ENCODE data around the gene PPM1N.
A peak's percentile ranks its signal among the peaks of the same experiment; 100 is the strongest.

PPM1N gene

DNA sequence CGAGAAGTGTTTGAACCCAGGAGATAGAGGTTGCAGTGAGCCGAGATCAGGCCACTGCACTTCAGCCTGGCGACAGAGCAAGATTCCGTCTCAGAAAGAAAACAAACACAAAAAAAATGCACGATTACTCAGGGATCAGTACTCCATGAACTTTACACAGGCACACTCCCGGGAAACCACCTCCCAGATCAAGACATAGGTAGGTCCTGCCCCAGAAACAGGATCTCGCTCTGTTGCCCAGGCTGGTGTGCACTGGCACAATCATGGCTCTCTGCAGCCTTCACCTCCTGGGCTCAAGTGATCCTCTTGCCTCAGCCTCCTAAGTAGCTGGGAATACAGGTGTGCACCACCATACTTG, 20.2 kb downstream of the PPM1N start:
- H3K27ac ChIP-seq: no peak overlapping the region
- TF ChIP-seq, protein P1, sequence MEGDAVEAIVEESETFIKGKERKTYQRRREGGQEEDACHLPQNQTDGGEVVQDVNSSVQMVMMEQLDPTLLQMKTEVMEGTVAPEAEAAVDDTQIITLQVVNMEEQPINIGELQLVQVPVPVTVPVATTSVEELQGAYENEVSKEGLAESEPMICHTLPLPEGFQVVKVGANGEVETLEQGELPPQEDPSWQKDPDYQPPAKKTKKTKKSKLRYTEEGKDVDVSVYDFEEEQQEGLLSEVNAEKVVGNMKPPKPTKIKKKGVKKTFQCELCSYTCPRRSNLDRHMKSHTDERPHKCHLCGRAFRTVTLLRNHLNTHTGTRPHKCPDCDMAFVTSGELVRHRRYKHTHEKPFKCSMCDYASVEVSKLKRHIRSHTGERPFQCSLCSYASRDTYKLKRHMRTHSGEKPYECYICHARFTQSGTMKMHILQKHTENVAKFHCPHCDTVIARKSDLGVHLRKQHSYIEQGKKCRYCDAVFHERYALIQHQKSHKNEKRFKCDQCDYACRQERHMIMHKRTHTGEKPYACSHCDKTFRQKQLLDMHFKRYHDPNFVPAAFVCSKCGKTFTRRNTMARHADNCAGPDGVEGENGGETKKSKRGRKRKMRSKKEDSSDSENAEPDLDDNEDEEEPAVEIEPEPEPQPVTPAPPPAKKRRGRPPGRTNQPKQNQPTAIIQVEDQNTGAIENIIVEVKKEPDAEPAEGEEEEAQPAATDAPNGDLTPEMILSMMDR (IDR thresholded peaks at IDR 0.05): no peak
- TF ChIP-seq ZFX (IDR thresholded peaks at IDR 0.05; ENCODE audit: borderline replicate concordance): no peak

DNA sequence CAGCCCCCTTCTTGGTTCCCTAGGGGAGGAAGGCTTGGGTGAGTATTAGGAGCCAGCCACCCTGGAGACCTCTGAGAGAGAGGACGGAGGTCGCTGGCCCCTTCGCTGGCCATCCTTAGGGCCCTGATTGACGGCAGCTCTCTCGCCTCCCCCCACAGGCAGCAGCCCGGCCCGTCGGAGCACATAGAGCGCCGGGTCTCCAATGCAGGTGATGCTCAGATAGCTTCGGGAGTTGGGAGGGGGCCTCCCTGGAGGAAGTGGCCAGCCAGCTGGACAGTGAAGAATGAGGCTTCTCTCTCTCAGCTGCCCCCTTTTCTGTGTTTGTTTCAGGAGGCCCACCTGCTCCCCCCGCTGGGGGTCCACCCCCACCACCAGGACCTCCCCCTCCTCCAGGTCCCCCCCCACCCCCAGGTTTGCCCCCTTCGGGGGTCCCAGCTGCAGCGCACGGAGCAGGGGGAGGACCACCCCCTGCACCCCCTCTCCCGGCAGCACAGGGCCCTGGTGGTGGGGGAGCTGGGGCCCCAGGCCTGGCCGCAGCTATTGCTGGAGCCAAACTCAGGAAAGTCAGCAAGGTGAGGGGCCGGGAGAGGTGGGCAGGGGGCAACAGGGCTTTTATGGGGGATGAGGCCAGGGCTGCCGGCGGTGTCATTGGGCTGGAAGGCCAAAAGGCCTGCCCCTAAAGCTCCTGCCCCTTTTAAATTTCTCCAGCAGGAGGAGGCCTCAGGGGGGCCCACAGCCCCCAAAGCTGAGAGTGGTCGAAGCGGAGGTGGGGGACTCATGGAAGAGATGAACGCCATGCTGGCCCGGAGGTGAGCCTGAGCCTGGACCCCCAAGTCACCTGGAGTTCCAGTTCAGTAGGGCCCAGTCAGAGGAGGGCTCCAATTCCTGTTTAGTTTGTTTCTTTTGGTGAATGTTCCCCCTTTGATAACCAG, 24.0 kb downstream of the PPM1N start:
- no peak overlapping the region for H3K27ac ChIP-seq
- TF ChIP-seq, protein P1 (IDR thresholded peaks at IDR 0.05): no peak
- no peak for TF ChIP-seq ZFX (IDR thresholded peaks at IDR 0.05; ENCODE audit: borderline replicate concordance)

DNA sequence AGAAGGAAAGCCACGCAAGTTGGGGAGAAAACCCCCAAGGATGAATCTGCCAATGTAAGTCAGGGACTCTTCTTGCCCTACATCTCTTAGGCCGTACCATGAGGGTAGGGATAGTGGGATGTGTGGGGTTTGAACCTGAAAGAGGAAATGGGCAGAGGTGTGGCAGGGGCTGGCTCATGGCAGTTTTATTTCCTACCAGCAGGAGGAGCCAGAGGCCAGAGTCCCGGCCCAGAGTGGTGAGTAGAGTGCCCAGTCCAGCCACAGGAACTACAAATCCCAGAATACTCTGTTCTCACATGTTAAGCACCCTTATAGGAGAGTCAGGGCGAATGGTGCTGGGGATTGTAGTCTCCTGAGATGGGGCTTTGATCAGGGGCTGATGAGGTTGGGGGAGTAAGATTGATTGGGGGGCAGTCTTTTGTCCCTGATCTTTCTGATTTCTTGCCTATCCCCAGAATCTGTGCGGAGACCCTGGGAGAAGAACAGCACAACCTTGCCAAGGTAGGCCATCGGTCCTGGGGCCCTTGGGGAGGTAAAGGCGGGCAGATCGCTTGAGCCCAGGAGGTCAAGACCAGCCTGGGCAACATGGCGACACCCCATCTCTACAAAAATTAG, 25.5 kb downstream of the PPM1N start:
- TF ChIP-seq ZFX (IDR thresholded peaks at IDR 0.05; ENCODE audit: borderline replicate concordance): no peak
- TF ChIP-seq, protein P1 (IDR thresholded peaks at IDR 0.05): peak; percentile 96
- H3K27ac ChIP-seq: no peak overlapping the region

DNA sequence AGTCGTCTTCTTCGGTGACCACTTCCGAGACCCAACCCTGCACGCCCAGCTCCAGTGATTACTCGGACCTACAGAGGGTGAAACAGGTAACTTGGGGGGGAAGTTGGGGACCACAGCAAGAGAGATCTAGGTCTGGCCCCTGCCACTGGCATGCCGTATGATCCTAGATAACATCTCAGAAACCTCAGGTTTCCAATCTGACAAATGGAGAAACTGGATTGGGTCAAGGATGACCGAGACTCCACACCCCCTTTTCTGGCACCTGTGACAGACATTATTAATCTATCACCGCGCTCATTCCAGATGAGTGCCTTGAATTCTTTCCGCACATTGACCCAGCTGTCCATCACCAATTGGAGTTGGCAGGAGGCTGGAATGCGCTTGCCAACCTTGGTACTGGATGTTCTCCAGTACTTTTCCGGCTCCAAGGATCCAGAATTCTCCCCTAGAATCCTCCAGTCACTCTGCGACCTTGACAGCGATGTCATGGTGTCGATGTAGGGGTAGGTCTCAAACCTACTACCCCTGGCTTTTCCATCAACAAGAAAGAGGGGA, 26.4 kb downstream of the PPM1N start:
- H3K27ac ChIP-seq: 0 out of 2 replicates have a peak overlapping the region, but pooled peaks have one; percentile 13
- TF ChIP-seq, protein P1 (IDR thresholded peaks at IDR 0.05): no peak
- no peak for TF ChIP-seq ZFX (IDR thresholded peaks at IDR 0.05; ENCODE audit: borderline replicate concordance)

DNA sequence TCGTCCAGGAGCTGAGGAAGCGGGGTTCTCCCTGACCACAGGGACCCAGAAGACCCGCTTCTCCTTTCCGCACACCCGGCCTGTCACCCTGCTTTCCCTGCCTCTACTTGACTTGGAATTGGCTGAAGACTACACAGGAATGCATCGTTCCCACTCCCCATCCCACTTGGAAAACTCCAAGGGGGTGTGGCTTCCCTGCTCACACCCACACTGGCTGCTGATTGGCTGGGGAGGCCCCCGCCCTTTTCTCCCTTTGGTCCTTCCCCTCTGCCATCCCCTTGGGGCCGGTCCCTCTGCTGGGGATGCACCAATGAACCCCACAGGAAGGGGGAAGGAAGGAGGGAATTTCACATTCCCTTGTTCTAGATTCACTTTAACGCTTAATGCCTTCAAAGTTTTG, 27.9 kb downstream of the PPM1N start:
- peak overlapping the region; percentile 42 for H3K27ac ChIP-seq

DNA sequence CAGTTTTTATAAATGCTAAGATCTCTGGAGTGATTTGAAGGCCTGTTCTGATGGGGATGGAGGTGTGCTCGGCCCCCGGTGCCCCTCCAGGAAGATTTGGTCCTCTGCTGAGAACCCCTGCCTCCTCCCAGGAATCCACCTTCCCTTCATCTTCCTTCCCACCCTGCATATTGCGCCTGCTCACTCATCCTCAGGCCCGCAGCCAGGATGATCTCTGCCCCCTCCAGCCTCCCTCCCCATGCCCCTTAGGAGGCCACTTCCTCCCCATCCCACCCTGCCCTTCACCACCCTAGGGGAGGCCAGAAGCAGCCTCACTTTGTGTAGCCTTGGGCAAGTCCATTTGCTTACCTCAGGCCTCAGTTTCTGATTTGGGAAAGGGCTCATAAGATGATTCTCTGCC, 28.7 kb downstream of the PPM1N start:
- TF ChIP-seq, protein P1 (IDR thresholded peaks at IDR 0.05): no peak
- no peak for TF ChIP-seq ZFX (IDR thresholded peaks at IDR 0.05; ENCODE audit: borderline replicate concordance)
- H3K27ac ChIP-seq: peak overlapping the region; percentile 67

More for the DNA sequence above, 27.9 kb downstream of the PPM1N start:
- TF ChIP-seq, protein P1 (IDR thresholded peaks at IDR 0.05): no peak
- no peak for TF ChIP-seq ZFX (IDR thresholded peaks at IDR 0.05; ENCODE audit: borderline replicate concordance)
